Measurements from ENCODE around the gene SERPINA3.

The SERPINA3 gene

GRCh38 chr14:94572637-94573303, 39.4 kb upstream of the SERPINA3 start:
- TF ChIP-seq FOXP2 (optimal IDR thresholded peaks at IDR 0.05; ENCODE audit: borderline replicate concordance, extremely low read depth, extremely low read length, insufficient read depth): no peak
- no peak for TF ChIP-seq TAF1 (IDR thresholded peaks at IDR 0.05; ENCODE audit: borderline replicate concordance, insufficient read depth, low read length)
- TF ChIP-seq POLR2AphosphoS5 (IDR thresholded peaks at IDR 0.05; ENCODE audit: low read depth, low read length): no peak
- TF ChIP-seq REST (IDR thresholded peaks at IDR 0.05; ENCODE audit: insufficient read depth in 1 of 2, low read depth in 2 of 2, low read length in 2 of 2): no peak
- no peak for TF ChIP-seq SIN3A (IDR thresholded peaks at IDR 0.05; ENCODE audit: borderline replicate concordance, insufficient read depth, low read length)

DNA sequence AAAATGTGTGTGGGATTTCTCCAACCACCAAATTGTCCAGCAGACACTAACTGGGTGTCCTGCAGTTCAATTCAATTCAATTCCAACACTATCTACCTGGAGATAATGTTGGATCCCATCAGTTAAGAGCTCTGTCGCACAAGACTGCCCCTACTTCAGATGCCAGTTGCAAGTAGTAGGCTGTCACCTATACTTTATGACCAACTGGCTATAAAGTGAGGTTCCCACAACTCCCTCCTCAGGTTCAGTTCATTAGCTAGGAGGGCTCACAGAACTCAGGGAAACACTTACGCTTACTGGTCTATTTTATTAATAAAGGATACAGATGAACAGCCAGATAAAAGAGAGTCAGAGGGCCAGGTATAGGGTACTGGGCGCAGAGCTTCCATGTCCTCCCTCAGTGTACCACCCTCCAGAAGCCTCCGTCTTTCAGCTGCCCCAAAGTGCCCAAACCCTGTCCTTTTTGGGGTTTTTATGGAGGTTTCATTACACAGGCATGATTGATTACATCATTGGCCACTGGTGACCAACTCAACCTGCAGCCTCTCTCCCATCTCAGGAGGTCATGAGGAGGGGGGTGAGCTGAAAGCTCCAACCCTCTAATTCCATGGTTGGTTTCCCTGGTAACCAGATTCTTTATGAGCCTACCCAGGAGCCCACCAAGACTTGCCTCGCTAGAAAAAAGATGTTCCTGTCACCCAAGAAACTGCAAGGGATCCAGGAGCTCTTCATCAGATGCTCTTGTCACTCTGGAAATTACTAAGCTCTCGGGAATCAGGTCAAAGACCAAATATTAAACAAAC, 38.5 kb upstream of the SERPINA3 start:
- TF ChIP-seq POLR2AphosphoS5 (IDR thresholded peaks at IDR 0.05; ENCODE audit: low read depth, low read length) (no peak), REST (IDR thresholded peaks at IDR 0.05; ENCODE audit: insufficient read depth in 1 of 2, low read depth in 2 of 2, low read length in 2 of 2) (no peak), SIN3A (IDR thresholded peaks at IDR 0.05; ENCODE audit: borderline replicate concordance, insufficient read depth, low read length) (no peak), TAF1 (IDR thresholded peaks at IDR 0.05; ENCODE audit: borderline replicate concordance, insufficient read depth, low read length) (no peak), FOXP2 (optimal IDR thresholded peaks at IDR 0.05; ENCODE audit: borderline replicate concordance, extremely low read depth, extremely low read length, insufficient read depth) (no peak)

- TF ChIP-seq FOXP2 (optimal IDR thresholded peaks at IDR 0.05; ENCODE audit: borderline replicate concordance, extremely low read depth, extremely low read length, insufficient read depth) (no peak), POLR2AphosphoS5 (IDR thresholded peaks at IDR 0.05; ENCODE audit: low read depth, low read length) (no peak), TAF1 (IDR thresholded peaks at IDR 0.05; ENCODE audit: borderline replicate concordance, insufficient read depth, low read length) (no peak), REST (IDR thresholded peaks at IDR 0.05; ENCODE audit: insufficient read depth in 1 of 2, low read depth in 2 of 2, low read length in 2 of 2) (no peak), SIN3A (IDR thresholded peaks at IDR 0.05; ENCODE audit: borderline replicate concordance, insufficient read depth, low read length) (no peak)
Observed at GRCh38 chr14:94574336-94574735, 37.9 kb upstream of the SERPINA3 start.

GRCh38 chr14:94575730-94576585, 36.2 kb upstream of the SERPINA3 start:
- TF ChIP-seq TAF1 (IDR thresholded peaks at IDR 0.05; ENCODE audit: borderline replicate concordance, insufficient read depth, low read length) (no peak), FOXP2 (optimal IDR thresholded peaks at IDR 0.05; ENCODE audit: borderline replicate concordance, extremely low read depth, extremely low read length, insufficient read depth) (no peak), POLR2AphosphoS5 (IDR thresholded peaks at IDR 0.05; ENCODE audit: low read depth, low read length) (no peak), SIN3A (IDR thresholded peaks at IDR 0.05; ENCODE audit: borderline replicate concordance, insufficient read depth, low read length) (no peak), REST (IDR thresholded peaks at IDR 0.05; ENCODE audit: insufficient read depth in 1 of 2, low read depth in 2 of 2, low read length in 2 of 2) (no peak)
